ENCODE results near the gene RNASE8.

RNASE8 gene

GRCh38 chr14:21084998-21085853 lies 27.6 kb downstream of the RNASE8 start:
- no peak for TF ChIP-seq CTCF (IDR thresholded peaks at IDR 0.05; ENCODE audit: extremely low read depth, missing control alignments)
- no peak for DNase-seq (ENCODE audit: low spot score)

DNA sequence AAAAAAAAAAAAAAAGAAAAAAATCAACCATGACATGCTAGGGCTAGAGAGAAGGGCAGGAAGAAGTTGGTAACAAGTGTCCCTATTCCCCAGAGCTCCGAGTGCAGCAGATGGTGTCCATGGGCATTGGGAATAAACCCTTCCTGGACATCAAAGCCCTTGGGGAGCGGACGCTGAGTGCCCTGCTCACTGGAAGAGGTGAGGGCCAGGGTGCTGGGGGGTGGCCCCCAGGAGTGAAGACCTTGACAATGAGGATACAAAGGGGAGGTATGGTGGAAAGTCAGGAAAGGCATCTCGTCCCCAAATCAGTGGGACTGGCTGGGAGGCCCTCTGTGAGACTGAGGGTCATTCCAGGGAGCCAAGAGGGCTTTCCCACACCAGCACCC lies 29.3 kb downstream of the RNASE8 start:
- no peak for DNase-seq (ENCODE audit: low spot score)
- TF ChIP-seq CTCF (IDR thresholded peaks at IDR 0.05; ENCODE audit: extremely low read depth, missing control alignments) = no peak

GRCh38 chr14:21087294-21088091 lies 29.9 kb downstream of the RNASE8 start:
- DNase-seq (ENCODE audit: low spot score) = no peak
- no peak for TF ChIP-seq CTCF (IDR thresholded peaks at IDR 0.05; ENCODE audit: extremely low read depth, missing control alignments)

- no peak for TF ChIP-seq CTCF (IDR thresholded peaks at IDR 0.05; ENCODE audit: extremely low read depth, missing control alignments)
- DNase-seq (ENCODE audit: low spot score) = no peak
Observed at GRCh38 chr14:21088687-21089086, 31.1 kb downstream of the RNASE8 start.

DNA sequence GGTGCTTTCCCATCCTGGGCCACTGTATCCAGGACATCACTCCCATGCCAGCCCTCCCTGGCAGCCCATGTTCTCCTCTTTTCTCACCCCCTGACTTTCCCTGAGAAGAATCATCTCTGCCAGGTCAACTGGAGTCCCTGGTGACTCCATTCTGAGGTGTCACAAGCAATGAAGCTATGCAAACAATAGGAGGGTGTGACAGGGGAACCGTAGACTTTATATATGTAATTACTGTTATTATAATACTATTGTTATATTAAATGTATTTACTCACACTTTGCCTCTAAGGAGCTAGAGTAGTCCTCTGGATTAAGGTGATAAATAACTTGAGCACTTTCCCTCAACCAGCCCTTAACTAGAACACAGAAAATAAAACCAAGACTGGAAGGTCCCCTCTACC lies 31.6 kb downstream of the RNASE8 start:
- no peak for TF ChIP-seq CTCF (IDR thresholded peaks at IDR 0.05; ENCODE audit: extremely low read depth, missing control alignments)
- DNase-seq (ENCODE audit: low spot score) = no peak

GRCh38 chr14:21089877-21090193 lies 32.2 kb downstream of the RNASE8 start:
- no peak for DNase-seq (ENCODE audit: low spot score)
- TF ChIP-seq CTCF (IDR thresholded peaks at IDR 0.05; ENCODE audit: extremely low read depth, missing control alignments) = no peak

- DNase-seq (ENCODE audit: low spot score) = no peak
- TF ChIP-seq CTCF (IDR thresholded peaks at IDR 0.05; ENCODE audit: extremely low read depth, missing control alignments) = peak; percentile 16
Observed at GRCh38 chr14:21090194-21090939, 32.7 kb downstream of the RNASE8 start.
